ENCODE results near the gene LHPP.
"Not testable (repeated sequence)": the region's sequence is repeated elsewhere in the genome, so short reads cannot be mapped to it uniquely, and the experiment has no call there.

LHPP gene

DNA sequence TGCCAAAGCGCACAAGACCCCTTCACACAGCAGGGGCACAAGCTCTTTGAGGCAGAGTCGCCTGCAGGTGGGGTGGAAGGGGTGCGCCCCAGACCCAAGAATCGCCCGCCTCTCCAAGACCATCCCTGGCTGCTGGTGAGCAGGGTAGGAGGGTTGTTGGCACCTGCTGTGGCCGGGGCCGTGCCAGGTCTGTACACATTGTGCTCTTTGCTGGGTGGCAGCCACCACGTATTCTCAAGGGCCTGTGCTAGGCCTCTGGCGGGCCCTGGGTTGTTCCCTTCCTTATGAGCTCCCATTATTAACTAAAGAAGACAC lies 84.4 kb downstream of the LHPP start:
- DNase-seq (ENCODE audit: extremely low read depth, low read depth) = no peak
- TF ChIP-seq, protein P1, sequence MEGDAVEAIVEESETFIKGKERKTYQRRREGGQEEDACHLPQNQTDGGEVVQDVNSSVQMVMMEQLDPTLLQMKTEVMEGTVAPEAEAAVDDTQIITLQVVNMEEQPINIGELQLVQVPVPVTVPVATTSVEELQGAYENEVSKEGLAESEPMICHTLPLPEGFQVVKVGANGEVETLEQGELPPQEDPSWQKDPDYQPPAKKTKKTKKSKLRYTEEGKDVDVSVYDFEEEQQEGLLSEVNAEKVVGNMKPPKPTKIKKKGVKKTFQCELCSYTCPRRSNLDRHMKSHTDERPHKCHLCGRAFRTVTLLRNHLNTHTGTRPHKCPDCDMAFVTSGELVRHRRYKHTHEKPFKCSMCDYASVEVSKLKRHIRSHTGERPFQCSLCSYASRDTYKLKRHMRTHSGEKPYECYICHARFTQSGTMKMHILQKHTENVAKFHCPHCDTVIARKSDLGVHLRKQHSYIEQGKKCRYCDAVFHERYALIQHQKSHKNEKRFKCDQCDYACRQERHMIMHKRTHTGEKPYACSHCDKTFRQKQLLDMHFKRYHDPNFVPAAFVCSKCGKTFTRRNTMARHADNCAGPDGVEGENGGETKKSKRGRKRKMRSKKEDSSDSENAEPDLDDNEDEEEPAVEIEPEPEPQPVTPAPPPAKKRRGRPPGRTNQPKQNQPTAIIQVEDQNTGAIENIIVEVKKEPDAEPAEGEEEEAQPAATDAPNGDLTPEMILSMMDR (IDR thresholded peaks at IDR 0.05; ENCODE audit: low read depth, low read length) = no peak

DNA sequence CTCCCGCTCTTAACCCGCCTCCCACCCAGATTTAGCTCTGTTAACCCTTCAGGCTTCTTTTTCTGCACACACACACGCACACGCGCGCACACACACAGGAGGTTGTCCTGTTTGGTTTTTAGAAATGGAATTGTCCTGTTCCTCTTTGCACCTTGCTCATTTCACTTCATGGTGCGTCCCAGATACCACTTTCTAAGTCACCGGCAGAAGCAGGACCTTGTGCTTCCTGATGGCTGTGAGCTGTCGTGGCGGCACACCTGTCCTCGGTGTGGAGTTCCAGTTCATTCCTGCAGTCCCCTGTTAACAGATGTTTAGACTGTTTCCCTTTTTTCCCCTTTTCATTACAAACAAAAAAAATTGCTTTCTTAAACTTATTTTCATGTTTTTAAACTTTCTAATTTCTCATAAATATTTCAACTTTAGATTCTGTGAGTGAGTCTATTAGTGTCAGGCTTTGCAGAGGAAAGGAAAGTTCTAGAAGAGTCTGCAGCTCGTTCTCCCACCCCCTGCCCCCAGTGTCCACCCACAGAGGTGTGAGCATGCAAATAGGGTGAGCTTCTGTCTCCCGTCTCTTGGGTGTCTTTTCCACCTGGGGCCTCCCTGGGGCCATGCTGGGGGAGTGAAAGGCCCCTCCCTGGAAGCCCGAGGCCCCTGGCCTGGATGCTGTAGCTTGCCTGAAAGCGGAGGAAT lies 85.5 kb downstream of the LHPP start:
- DNase-seq (ENCODE audit: extremely low read depth, low read depth) = no peak

DNA sequence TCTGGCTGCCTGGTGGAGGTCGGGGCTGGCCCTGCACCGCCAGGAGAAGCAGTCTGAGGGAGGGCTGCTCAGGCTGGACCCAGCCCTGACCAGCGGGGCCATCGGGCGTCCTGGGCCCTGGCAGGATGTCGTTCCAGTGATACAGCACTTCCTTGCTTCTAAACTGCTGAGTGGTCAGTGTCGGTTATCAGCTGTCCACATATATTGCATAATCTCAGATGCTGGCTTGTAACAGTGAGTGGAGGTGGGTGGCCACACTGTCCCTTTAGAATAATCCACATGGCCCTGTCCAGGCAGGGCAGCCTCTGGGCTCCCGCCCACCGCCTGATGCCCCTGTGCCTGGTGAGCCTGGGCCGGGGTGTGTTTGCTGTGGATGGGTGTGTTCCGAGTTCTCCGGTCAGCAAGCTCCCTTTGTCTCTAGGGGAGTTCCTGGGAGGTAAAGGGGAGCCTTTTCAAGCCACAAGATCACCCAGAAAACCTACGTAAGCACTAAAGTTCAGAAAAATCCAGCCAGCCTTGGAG lies 86.1 kb downstream of the LHPP start:
- TF ChIP-seq, protein P1 (IDR thresholded peaks at IDR 0.05; ENCODE audit: low read depth, low read length) = no peak
- no peak for DNase-seq (ENCODE audit: extremely low read depth, low read depth)

More for the DNA sequence above, 85.5 kb downstream of the LHPP start:
- TF ChIP-seq, protein P1 (IDR thresholded peaks at IDR 0.05; ENCODE audit: low read depth, low read length) = no peak

DNA sequence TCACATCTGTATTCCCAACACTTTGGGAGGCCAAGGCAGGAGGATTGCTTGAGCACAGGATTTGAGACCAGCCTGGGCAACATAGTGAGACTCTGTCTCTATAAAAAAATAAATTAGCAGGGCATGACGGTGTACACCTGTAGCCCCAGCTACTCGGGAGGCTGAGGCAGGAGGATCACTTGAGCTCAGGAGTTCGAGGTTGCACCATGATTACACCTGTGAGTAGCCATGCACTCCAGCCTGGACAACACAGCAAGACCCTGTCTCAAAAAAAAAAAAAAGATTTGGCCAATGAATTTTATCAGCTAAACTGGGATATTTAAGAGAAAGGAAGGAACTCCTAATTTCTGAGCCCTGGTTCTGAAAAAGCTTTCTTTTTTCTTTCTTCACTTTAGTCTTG lies 87.5 kb downstream of the LHPP start:
- not testable (repeated sequence) for DNase-seq (ENCODE audit: extremely low read depth, low read depth)

DNA sequence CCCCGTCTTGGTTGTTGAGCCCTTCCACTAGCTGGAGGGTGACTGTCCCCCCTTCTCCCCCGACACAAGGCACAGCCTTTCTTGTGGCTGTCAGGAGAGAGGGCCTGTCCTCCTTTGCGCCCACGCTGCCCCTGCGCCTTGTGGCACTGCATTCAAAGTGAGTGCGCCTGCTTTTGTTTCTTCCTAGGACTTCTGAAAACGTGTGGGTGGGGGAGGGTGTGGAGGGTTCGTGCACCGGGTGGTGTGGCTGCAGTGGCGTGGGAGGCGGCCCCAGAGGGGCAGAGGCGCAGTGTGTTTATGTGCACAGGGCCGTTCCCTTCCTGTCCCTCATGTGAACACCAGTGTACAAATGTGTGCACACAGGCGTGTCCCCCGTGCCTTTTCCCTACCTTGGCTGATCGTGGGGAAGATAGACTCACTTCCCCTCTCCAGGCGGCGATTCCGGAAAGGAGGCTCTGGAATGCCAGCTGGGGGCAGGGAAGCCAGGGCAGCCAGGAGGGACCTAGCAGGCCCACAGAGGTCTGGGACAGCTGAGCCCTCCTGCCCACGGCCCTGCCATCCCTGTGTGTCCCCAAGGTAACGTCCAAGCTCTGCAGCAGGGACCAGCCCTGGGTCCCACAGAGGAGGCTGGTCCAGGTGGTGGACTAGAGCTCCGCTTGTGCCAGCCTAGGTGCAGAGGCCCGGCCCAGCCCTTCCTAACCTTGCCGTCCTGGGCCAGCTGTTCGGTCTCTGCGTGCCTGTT lies 88.8 kb downstream of the LHPP start:
- TF ChIP-seq, protein P1 (IDR thresholded peaks at IDR 0.05; ENCODE audit: low read depth, low read length) = no peak
- no peak for DNase-seq (ENCODE audit: extremely low read depth, low read depth)

DNA sequence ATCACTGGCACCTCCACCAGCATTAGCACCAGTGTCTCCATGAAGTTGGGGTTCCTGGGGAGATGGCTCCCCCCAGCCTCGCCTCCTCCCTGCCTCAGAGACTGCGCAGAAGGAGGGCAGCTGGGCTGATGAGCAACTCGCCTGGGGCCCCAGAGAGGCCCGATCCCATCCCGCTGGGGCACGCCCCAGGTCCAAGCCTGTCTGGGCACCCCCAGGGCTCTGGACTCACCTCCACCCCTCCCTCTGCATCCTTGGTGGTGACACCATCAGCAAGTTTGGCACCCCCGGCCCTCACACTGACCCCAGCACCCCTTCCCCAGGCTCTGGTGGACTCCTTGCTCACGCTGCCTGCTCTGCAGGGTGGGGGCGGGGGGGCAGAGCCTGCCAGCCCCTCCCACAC lies 89.5 kb downstream of the LHPP start:
- DNase-seq (ENCODE audit: extremely low read depth, low read depth) = no peak
- TF ChIP-seq, protein P1 (IDR thresholded peaks at IDR 0.05; ENCODE audit: low read depth, low read length) = no peak

DNA sequence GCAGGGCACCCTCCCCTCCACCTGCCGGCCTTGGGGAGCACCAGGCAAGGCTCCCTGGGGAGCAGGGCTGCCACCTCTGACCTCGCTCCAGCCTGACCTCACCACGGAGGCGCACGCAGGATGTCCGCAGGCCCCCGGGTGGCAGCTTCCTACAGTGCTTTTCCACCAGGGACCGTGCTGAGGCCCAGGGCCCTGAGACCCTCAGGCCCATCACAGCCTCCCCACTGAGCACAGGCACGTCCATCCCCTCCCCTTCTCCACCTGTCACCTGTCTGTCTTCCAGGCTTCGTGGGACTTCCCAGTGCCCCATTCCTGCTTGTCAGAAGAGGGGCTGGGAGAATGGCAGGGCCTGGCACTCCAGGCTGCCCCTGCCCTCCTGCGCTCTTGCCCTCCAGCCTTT lies 90.1 kb downstream of the LHPP start:
- TF ChIP-seq, protein P1 (IDR thresholded peaks at IDR 0.05; ENCODE audit: low read depth, low read length) = no peak
- DNase-seq (ENCODE audit: extremely low read depth, low read depth) = no peak
